K562 (cell line): ENCODE results near the gene TMEM271. TPM values are rescaled to one million over a fixed set of nuclear protein-coding genes. Genes with fewer than 3 reads are reported as not detected.

Source experiments
- HDGF ChIP-seq: fragments of 450-650 bp; IDR thresholded peaks from 2 replicates; pipeline ENCODE4 v1.6.1; 2016
- KDM5B ChIP-seq: fragments of 200-600 bp; sonication (generic); IDR thresholded peaks from 2 replicates; pipeline ENCODE4 v1.6.1; 2012; ENCODE audit warnings: low read depth, mild to moderate bottlenecking, moderate library complexity, low read length, control low read depth, inconsistent platforms; ENCODE audit not compliant: insufficient replicate concordance
- MYBL2 ChIP-seq, 2 experiments: fragments of 450-650 bp in 1 of 2; sonication (generic) in 1 of 2; formaldehyde crosslinking in 1 of 2; IDR thresholded peaks; 2 replicates each; pipeline versions ENCODE4 v1.6.1 to v1.8.1; 2017 to 2022; ENCODE audit warnings: borderline replicate concordance in 1 of 2, inconsistent platforms in 1 of 2, low read depth in 1 of 2, mild to moderate bottlenecking in 1 of 2, missing genetic modification reagents in 1 of 2, moderate library complexity in 1 of 2
- STAT5B ChIP-seq: fragments of 250-450 bp; sonication (Bioruptor Pico); IDR thresholded peaks from 2 replicates; pipeline ENCODE4 v1.8.0; 2021; ENCODE audit warnings: mild to moderate bottlenecking, inconsistent platforms
- ZNF436 ChIP-seq: fragments of 250-450, 450-650 bp; sonication (Bioruptor Pico); formaldehyde crosslinking; IDR thresholded peaks from 2 replicates; pipeline ENCODE4 v1.7.0; 2020; ENCODE audit warnings: mild to moderate bottlenecking
- ZNF780A ChIP-seq: fragments of 250-450 bp; sonication (Bioruptor Pico); IDR thresholded peaks from 2 replicates; pipeline ENCODE4 v1.5.0; 2021; ENCODE audit warnings: mild to moderate bottlenecking
- polyA plus RNA-seq, 8 experiments: library from polyadenylated mRNA; depleted of rRNA in 4 of 8; stranded (reverse) in 5 of 8; unstranded in 3 of 8; fragments of >200 nt; fragmentation: Nextera tagmentation in 2 of 8; fragmentation: Illumina TruSeq in 1 of 8; extraction: Ambion mirVana in 2 of 8; extraction: Trizol in 1 of 8; gene quantifications; 2 replicates each; pipeline versions ENCODE4 v1.2.1 to v1.2.3, GENCODE V29; 2011 to 2014; ENCODE audit warnings: inconsistent platforms in 1 of 8, missing spikeins in 1 of 8
- total RNA-seq, 7 experiments: library from RNA; depleted of rRNA in 6 of 7; stranded (reverse); fragments of >200 nt in 6 of 7; fragmentation: Illumina TruSeq in 2 of 7; extraction: Trizol in 2 of 7; gene quantifications; 2 replicates each; pipeline versions ENCODE4 v1.2.1 to v1.2.3, GENCODE V29; 2011 to 2021; ENCODE audit warnings: low replicate concordance in 1 of 7
- TF ChIP-seq, protein P1 (sequence below): fragments of 150-350 bp; IDR thresholded peaks from 2 replicates; pipeline ENCODE4 v1.6.1; 2014; ENCODE audit warnings: low read depth, mild to moderate bottlenecking, low read length, borderline replicate concordance
- TF ChIP-seq, protein P2 (sequence below): IDR thresholded peaks from 2 replicates; pipeline ENCODE4 v1.6.1; 2012; ENCODE audit warnings: low read depth, low read length, improper control_type of control experiment, borderline replicate concordance
- TF ChIP-seq, protein P3 (sequence below): fragments of 250-450 bp; sonication (Bioruptor Pico); IDR thresholded peaks from 2 replicates; pipeline ENCODE4 v1.4.0; 2020
- TF ChIP-seq, protein P4 (sequence below): sonication (generic); formaldehyde crosslinking; IDR thresholded peaks from 2 replicates; pipeline ENCODE4 v1.4.0; 2020; ENCODE audit warnings: mild to moderate bottlenecking, missing genetic modification reagents

Gene TMEM271
- total and polyA plus RNA-seq, 9 of the 15 experiments (the other 6 are each of a cell fraction or from before 2014, with no cell fraction given) = not detected

DNA sequence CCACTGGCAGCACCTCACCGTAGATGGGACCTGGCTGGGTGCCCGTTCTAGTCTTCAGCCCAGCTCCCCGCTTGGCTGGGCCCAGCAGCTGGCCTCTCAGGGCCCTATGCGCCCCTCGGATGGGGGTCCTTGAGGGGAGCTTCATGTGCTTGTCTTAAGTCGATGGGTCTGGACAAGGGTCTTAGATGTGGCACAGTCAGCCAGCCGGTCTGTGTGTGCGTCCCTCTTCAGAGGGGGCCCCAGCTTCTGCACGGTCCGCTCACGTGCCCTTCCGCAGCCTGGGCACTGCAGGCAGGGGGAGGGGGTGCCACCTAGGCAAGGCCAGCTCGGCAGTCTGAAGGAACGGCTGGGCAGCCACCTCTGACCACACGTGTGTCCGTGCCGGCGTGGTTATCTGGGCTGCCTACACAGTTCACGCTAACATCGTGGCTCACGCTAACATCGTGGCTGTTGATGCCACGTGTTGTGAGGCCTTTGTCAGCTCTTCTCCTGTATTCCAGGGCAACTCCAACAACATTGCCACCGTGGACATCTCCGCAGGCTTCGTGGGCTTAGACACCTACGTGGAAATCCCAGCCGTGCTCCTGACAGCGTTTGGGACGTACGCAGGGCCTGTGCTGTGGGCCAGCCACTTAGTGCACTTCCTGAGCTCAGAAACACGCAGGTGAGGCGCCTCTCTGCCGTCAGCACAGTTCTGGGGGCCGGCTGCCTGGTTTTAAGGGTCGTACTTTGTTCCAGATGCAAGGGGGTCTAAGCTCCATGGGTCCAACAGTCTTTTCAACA lies 42.6 kb downstream of the TMEM271 start (continued):
- TF ChIP-seq, protein P1, sequence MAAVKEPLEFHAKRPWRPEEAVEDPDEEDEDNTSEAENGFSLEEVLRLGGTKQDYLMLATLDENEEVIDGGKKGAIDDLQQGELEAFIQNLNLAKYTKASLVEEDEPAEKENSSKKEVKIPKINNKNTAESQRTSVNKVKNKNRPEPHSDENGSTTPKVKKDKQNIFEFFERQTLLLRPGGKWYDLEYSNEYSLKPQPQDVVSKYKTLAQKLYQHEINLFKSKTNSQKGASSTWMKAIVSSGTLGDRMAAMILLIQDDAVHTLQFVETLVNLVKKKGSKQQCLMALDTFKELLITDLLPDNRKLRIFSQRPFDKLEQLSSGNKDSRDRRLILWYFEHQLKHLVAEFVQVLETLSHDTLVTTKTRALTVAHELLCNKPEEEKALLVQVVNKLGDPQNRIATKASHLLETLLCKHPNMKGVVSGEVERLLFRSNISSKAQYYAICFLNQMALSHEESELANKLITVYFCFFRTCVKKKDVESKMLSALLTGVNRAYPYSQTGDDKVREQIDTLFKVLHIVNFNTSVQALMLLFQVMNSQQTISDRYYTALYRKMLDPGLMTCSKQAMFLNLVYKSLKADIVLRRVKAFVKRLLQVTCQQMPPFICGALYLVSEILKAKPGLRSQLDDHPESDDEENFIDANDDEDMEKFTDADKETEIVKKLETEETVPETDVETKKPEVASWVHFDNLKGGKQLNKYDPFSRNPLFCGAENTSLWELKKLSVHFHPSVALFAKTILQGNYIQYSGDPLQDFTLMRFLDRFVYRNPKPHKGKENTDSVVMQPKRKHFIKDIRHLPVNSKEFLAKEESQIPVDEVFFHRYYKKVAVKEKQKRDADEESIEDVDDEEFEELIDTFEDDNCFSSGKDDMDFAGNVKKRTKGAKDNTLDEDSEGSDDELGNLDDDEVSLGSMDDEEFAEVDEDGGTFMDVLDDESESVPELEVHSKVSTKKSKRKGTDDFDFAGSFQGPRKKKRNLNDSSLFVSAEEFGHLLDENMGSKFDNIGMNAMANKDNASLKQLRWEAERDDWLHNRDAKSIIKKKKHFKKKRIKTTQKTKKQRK = no peak
- TF ChIP-seq, protein P2, sequence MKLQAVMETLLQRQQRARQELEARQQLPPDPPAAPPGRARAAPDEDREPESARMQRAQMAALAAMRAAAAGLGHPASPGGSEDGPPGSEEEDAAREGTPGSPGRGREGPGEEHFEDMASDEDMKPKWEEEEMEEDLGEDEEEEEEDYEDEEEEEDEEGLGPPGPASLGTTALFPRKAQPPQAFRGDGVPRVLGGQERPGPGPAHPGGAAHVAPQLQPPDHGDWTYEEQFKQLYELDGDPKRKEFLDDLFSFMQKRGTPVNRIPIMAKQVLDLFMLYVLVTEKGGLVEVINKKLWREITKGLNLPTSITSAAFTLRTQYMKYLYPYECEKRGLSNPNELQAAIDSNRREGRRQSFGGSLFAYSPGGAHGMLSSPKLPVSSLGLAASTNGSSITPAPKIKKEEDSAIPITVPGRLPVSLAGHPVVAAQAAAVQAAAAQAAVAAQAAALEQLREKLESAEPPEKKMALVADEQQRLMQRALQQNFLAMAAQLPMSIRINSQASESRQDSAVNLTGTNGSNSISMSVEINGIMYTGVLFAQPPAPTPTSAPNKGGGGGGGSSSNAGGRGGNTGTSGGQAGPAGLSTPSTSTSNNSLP = no peak
- TF ChIP-seq ZNF780A (CRISPR knock-in tag) (no peak), KDM5B (no peak), STAT5B (CRISPR knock-in tag) (no peak), HDGF (no peak), ZNF436 (CRISPR knock-in tag) (no peak), MYBL2 (IDR thresholded peaks at IDR 0.05; ENCODE audit: low read depth) (no peak), MYBL2 (CRISPR knock-in tag; IDR thresholded peaks at IDR 0.05; ENCODE audit: borderline replicate concordance) (no peak)
- TF ChIP-seq, protein P3, sequence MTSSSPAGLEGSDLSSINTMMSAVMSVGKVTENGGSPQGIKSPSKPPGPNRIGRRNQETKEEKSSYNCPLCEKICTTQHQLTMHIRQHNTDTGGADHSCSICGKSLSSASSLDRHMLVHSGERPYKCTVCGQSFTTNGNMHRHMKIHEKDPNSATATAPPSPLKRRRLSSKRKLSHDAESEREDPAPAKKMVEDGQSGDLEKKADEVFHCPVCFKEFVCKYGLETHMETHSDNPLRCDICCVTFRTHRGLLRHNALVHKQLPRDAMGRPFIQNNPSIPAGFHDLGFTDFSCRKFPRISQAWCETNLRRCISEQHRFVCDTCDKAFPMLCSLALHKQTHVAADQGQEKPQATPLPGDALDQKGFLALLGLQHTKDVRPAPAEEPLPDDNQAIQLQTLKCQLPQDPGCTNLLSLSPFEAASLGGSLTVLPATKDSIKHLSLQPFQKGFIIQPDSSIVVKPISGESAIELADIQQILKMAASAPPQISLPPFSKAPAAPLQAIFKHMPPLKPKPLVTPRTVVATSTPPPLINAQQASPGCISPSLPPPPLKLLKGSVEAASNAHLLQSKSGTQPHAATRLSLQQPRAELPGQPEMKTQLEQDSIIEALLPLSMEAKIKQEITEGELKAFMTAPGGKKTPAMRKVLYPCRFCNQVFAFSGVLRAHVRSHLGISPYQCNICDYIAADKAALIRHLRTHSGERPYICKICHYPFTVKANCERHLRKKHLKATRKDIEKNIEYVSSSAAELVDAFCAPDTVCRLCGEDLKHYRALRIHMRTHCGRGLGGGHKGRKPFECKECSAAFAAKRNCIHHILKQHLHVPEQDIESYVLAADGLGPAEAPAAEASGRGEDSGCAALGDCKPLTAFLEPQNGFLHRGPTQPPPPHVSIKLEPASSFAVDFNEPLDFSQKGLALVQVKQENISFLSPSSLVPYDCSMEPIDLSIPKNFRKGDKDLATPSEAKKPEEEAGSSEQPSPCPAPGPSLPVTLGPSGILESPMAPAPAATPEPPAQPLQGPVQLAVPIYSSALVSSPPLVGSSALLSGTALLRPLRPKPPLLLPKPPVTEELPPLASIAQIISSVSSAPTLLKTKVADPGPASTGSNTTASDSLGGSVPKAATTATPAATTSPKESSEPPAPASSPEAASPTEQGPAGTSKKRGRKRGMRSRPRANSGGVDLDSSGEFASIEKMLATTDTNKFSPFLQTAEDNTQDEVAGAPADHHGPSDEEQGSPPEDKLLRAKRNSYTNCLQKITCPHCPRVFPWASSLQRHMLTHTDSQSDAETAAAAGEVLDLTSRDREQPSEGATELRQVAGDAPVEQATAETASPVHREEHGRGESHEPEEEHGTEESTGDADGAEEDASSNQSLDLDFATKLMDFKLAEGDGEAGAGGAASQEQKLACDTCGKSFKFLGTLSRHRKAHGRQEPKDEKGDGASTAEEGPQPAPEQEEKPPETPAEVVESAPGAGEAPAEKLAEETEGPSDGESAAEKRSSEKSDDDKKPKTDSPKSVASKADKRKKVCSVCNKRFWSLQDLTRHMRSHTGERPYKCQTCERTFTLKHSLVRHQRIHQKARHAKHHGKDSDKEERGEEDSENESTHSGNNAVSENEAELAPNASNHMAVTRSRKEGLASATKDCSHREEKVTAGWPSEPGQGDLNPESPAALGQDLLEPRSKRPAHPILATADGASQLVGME (CRISPR knock-in tag) = no peak
- TF ChIP-seq, protein P4, sequence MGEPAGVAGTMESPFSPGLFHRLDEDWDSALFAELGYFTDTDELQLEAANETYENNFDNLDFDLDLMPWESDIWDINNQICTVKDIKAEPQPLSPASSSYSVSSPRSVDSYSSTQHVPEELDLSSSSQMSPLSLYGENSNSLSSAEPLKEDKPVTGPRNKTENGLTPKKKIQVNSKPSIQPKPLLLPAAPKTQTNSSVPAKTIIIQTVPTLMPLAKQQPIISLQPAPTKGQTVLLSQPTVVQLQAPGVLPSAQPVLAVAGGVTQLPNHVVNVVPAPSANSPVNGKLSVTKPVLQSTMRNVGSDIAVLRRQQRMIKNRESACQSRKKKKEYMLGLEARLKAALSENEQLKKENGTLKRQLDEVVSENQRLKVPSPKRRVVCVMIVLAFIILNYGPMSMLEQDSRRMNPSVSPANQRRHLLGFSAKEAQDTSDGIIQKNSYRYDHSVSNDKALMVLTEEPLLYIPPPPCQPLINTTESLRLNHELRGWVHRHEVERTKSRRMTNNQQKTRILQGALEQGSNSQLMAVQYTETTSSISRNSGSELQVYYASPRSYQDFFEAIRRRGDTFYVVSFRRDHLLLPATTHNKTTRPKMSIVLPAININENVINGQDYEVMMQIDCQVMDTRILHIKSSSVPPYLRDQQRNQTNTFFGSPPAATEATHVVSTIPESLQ = no peak
